Measurements from ENCODE around the gene APLP1.

- TF ChIP-seq EZH2 (IDR thresholded peaks at IDR 0.05) (no peak), POLR2AphosphoS5 (IDR thresholded peaks at IDR 0.05; ENCODE audit: borderline replicate concordance, low read depth, low read length) (no peak), FOXP2 (optimal IDR thresholded peaks at IDR 0.05; ENCODE audit: control extremely low read depth, extremely low read length, insufficient read depth) (no peak)
Measured at GRCh38 chr19:35872180-35872579, 3.8 kb downstream of the APLP1 start.

Data from SK-N-MC (cell line).